Spleen (tissue), 7 donors: Measurements from ENCODE around the gene NCOA7.

Source experiments
- CTCF ChIP-seq, 11 experiments: fragments of 200-600 bp in 7 of 11; fragments of 450-650 bp in 4 of 11; sonication (generic) in 4 of 11; IDR thresholded peaks in 8 of 11; conservative IDR thresholded peaks in 3 of 11; 1 replicate in 7 of 11; 2 replicates in 4 of 11; pipeline versions ENCODE4 v1.4.0 to v1.8.0; 2016 to 2021; ENCODE audit warnings: antibody characterized with exemption in 11 of 11, inconsistent platforms in 4 of 11, mild to moderate bottlenecking in 1 of 11
- POLR2A ChIP-seq, 3 donors: fragments of 450-650 bp; IDR thresholded peaks; one replicate each; pipeline ENCODE4 v1.5.1; 2017; ENCODE audit warnings: antibody characterized with exemption in 3 of 3, mild to moderate bottlenecking in 1 of 3
- donor health status: DM: no; HTN: no; CAD: no; lungs with moderate emphysema.
- donor health status: DM: no; HTN: no; CAD: no.
- donor health status: DM: no; HTN: no; CAD: no.

DNA sequence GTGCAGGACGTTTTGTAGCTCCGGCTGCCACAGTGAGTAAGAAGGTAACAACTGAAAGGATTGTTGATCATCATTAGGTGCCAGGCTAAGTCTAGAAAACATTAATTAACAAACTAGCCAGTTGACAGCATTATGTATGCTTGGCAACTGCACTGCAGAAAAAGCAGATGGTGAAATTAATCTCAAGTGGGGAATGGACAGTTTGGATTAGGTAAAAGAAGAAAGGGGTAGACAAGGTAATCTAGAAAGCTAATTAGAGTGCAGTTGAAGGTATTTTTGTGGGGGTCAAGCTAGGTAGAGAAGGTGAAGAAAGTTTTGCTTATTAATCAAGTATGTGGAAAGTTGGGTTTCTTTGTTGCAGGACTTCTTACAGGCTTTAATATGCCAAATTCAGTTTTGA, 96.2 kb downstream of the NCOA7 start:
- TF ChIP-seq CTCF (IDR thresholded peaks at IDR 0.05 in 8 of 11, conservative IDR thresholded peaks at IDR 0.05 in 3 of 11) = no peak
- no peak for TF ChIP-seq POLR2A (IDR thresholded peaks at IDR 0.05)
